ES-I3 (cell line): ENCODE results near the gene APELA.

Experiments
- H3K36me3 ChIP-seq: 2 replicates; pipeline ENCODE4 v1.6.1; 2013; ENCODE audit warnings: mild to moderate bottlenecking, low read length, control low read depth, moderate library complexity; ENCODE audit not compliant: insufficient read depth
- H3K4me1 ChIP-seq: 2 replicates; pipeline ENCODE4 v1.6.1; 2013; ENCODE audit warnings: mild to moderate bottlenecking, control low read depth, low read length; ENCODE audit not compliant: insufficient read depth
- H3K9ac ChIP-seq: 2 replicates; pipeline ENCODE4 v1.6.1; 2013; ENCODE audit warnings: low read depth, mild to moderate bottlenecking, low read length, moderate library complexity
- H3K9me3 ChIP-seq: 2 replicates; pipeline ENCODE4 v1.6.1; 2013; ENCODE audit warnings: mild to moderate bottlenecking, low read length, moderate library complexity; ENCODE audit not compliant: control insufficient read depth, insufficient read depth

APELA gene, protein sequence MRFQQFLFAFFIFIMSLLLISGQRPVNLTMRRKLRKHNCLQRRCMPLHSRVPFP

DNA sequence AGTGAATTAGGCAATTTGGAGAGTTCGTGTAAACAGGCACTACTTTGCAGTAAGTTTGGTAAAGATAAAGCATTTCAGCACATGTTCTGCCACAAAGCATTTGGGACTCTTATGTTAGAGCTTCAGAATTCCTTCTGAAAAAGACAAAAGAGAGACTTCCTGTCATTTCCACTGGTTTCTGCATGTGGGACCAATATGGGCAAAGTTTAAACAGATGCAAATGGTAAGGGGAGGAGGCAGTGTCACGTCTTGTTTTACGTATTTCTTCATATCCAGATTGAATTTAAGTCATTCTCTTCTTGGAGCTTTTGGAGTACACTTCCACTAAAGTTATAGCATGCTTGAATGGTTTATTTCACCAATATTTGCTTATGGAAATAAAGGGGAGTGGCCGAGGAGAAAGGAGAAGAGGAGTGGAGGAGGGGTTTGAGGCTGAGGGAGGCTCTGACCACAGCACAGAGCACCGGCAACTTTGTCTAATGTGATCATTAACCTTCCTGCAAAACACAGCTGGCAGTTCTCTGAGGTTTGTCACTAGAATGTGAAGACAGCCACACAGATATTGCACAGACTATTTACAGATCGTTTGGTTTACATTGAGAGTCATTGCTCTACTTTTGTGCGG lies at the start of gene APELA:
APELA (plus strand) TSS at position 479 of the 625 bp plus-strand sequence. CDS start 154 bp downstream, outside the sequence.
- Histone ChIP-seq H3K36me3 (peaks cover 5% of the 10 kb centered on the region), H3K9ac (peak within 1 kb of the TSS; percentile 84), H3K9me3 (no peaks in the 10 kb centered on the region), H3K4me1 (peaks cover 25% of the 10 kb centered on the region)

DNA sequence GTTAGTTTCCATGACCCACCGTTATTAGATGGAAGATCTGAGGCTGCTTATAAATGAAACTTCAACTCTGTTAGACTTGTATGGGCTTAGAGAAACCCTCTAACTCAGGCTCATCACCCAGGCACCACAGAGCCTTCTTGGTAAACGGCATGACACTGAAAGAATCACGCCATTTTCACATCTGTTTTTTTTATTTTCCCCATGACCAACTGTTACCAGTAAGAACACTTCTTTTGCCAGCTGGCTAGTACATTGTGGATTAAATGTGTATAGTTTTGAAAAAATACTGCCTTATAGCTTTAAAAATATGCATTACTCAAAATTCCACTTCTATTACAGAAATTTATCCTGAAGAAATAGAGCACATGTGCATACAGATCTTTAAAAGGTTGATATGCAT lies 48.0 kb upstream of the APELA start:
- Histone ChIP-seq H3K9me3 (no peaks in the 10 kb centered on the region), H3K36me3 (no peaks in the 10 kb centered on the region), H3K4me1 (peaks cover 8% of the 10 kb centered on the region; the same call in 1 of the 2 replicates), H3K9ac (no peak overlapping the region)

DNA sequence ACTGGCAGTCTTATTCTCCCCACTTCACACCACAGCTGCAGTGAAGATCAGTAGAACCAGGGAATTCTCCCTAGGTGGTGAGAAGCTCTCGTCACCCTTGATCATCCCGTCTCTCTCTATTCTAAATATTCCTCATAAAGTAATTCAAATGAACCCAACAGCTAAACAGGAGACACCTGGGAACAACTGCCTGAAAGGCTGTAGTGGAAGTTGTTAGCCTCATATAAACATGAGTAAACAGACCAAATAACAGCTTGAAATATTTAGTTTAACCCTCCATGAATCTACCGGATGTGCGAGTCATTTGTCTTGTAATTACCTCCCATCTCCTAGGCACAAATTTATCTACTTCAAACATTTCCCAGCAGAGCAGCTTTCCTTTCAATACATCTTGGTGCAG lies 30.4 kb upstream of the APELA start:
- H3K9ac ChIP-seq = no peak overlapping the region
- H3K36me3 ChIP-seq = no peaks in the 10 kb centered on the region
- no peaks in the 10 kb centered on the region for H3K9me3 ChIP-seq
- H3K4me1 ChIP-seq = 0 out of 2 replicates have a peak, but pooled peaks cover 3% of the 10 kb centered on the region

DNA sequence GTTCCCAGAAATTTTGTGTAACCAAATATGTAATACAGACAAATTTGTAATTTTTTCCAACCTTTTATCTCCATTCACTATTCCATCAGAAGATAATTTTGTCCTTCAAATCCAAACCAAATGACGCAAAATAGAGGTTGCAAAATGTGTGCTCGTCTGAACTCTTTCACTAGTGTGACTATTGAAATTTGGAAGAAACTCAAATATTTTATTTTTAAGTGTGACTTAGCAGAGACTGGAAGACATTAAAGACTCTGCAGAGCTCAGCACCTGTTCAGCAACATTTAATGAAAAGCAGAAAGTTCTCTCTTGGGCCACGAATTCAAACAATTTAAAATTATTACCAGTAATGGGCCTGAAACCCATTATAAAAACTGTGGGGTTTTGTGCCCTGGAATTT lies 30.0 kb upstream of the APELA start:
- H3K9me3 ChIP-seq = no peaks in the 10 kb centered on the region
- H3K9ac ChIP-seq = no peak overlapping the region
- H3K36me3 ChIP-seq = no peaks in the 10 kb centered on the region
- H3K4me1 ChIP-seq = 0 out of 2 replicates have a peak, but pooled peaks cover 3% of the 10 kb centered on the region

DNA sequence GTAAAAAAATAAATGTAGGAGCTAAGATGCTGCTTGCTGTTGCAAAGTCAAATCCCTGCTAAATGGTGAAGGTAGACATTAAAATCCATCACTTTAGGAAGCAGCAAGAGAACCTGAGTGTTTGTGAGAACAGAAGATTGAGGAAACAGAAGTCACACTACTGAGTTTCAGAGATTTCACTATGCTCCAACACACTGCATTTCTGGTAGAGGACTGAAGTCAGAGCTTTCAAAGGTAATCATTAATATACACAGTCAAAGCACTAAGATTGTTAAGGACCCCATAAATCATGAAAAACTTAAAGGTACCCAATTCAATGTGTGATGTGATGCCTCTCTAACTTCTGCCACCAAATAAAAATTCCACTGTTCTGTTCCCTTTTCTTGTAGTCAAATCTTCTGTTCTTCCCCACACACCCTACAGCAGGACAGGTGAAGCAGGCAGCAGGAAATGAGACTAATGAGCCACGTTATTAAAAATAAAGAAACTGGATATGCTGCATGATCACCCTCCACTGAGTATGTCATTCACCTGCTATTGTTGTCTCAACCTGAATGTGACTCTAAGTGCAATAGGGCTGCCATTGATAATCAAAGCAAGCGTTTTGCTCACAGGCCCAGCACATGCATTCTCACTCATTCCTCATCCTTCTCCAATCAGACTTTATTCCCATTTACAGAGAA lies 28.9 kb upstream of the APELA start:
- 0 out of 2 replicates have a peak, but pooled peaks cover 3% of the 10 kb centered on the region for H3K4me1 ChIP-seq
- H3K9ac ChIP-seq = no peak overlapping the region
- H3K36me3 ChIP-seq = no peaks in the 10 kb centered on the region
- H3K9me3 ChIP-seq = no peaks in the 10 kb centered on the region

DNA sequence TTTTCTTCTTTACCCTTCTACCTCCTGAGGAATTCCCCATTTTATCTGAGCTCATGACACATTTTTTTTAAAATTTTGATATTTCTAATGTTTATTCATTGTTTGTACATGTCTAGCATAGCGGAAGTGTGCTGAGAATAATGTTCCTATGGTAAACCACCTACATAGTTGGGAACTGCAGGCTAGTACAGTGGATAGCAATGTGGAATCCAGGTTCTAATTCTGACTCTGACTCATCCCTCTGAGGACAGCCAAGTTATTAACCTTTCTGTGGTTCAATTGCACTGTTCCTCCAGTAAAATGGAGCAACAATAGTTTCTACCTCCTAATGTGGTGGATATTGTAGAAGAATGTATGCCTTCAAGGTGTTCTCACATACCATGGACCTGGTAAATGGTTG lies 20.6 kb upstream of the APELA start:
- H3K9ac ChIP-seq = no peak overlapping the region
- H3K36me3 ChIP-seq = no peaks in the 10 kb centered on the region
- no peaks in the 10 kb centered on the region for H3K9me3 ChIP-seq
- no peaks in the 10 kb centered on the region for H3K4me1 ChIP-seq

DNA sequence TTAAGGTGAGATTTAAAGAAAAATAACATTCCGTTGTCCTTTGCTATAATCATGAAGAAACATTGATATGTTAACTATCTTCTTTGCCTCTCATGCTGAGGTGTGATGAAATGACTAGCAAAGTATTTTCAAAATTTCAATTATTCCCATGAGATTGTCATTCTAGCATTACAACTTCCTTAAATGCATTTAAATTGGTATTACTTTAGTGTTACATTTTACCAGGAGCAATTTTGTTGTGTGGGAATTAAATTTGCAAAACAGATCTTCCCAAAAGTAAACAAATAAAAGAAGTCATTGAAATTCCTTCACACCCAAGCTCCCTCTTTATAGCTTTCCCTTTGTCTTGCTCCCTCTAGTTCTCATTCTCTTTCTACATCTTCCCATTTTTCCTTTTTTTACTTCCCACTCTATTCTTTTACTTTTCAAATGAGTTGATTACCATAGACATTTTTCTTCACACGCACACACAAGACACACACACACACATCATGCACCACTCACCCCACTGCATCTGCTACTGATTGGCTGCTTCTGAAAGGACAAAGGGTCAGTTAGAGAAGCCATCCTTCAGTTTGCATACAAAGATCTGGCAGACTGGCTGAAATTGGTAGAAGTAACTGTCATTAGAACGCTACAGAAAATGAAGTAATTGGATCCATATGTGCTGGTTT lies 10.0 kb upstream of the APELA start:
- Histone ChIP-seq H3K4me1 (peaks cover 9% of the 10 kb centered on the region; the same call in 1 of the 2 replicates), H3K9ac (no peak overlapping the region), H3K9me3 (peaks cover 3% of the 10 kb centered on the region; the same call in 1 of the 2 replicates), H3K36me3 (no peaks in the 10 kb centered on the region)

DNA sequence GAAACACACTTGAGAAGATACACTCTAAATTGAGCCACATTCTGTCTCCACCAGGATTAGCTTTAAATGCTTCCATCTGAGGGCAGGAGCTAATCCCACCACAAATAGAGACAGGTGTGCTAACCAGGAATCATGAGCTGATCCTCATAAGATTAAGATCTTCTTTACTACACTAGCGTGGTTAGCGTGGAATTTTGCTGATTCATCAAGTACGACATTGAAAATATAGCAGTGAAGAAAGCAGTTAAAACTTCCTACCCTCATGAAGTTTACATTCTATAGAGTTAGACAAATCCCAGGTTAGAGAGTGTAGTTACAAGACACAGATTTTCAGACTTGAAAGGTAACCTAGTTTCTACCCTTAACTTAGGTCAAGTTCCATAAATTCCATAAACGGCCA lies 5.3 kb upstream of the APELA start:
- Histone ChIP-seq H3K9ac (no peak overlapping the region), H3K9me3 (peaks cover 3% of the 10 kb centered on the region; the same call in 1 of the 2 replicates), H3K36me3 (no peaks in the 10 kb centered on the region), H3K4me1 (peaks cover 18% of the 10 kb centered on the region; the same call in 1 of the 2 replicates)

DNA sequence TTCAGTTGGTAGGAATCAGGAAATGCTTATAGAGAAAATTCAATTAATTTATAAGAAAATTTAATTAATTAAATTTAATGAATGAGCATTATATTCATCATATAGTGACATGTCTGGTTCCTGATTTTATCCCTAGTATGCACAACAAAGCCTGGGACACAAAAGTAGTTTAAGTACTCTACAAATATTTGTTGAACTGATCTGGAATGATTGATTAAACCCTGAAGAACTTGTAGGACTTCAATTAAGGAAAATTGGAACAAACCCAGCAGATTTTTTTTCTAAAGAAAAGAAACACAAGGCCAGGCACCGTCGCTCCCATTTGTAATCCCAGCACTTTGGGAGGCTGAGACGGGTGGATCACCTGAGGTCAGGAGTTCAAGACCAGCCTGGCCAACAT lies 4.5 kb upstream of the APELA start:
- H3K9ac ChIP-seq = no peak overlapping the region
- no peaks in the 10 kb centered on the region for H3K36me3 ChIP-seq
- peaks cover 3% of the 10 kb centered on the region; the same call in 1 of the 2 replicates for H3K9me3 ChIP-seq
- H3K4me1 ChIP-seq = peaks cover 18% of the 10 kb centered on the region; the same call in 1 of the 2 replicates

DNA sequence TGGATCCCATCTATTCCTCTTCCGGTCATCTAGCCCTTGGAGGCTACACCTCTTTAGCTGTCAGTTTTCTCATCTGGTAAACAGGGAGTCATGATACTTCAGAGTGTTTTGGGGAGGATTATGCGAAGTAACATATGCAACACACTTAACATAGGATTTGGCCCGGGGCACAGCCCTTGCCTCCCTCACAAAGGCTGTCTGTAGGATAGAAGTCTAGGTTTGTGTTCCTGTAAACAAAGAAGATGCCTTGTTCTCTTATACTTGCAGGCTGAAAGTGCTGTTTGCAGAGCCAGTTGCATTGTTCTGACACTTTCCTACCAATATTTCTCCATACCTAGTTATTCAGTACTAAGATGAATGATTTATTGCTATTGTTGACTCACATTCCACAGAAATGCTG lies 2.2 kb upstream of the APELA start:
- Histone ChIP-seq H3K9me3 (no peaks in the 10 kb centered on the region), H3K4me1 (peaks cover 18% of the 10 kb centered on the region), H3K9ac (no peak overlapping the region), H3K36me3 (peaks cover 5% of the 10 kb centered on the region; the same call in 1 of the 2 replicates)

DNA sequence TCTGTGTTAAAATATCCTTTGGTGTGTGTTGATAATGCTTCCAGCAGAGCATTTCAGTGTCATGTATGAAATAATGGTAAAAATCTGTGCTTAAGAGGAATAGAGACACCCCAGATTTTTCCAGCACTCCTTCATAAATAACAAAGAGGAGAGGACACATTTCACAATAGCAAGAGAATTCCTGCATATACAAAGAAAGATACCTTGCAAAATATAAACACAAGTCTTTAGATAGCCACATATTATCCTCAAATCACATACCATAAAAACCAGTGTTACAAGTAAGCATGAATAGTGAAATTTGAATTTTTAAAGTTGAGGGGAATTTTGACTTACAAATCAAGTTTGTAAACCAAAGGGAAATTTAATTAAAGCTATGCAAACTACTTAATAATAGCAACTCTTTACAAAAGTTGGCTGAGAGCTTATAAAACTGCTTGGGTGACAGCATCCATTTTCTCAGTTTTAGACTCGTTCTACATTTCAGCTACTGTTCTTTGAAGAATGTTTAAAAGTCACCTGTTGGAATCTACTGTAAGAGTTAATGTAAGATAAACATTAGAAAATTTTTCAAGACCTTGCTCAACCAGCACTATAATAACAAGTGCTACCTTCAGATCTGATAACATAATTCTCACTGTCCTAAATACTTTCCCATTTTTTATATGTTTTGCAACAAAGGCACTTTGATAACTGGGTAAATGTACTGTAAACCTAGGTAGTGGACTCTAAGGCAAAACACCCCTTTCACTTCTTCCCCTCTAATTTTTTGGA lies 3.7 kb downstream of the APELA start:
- H3K36me3 ChIP-seq = peaks cover 16% of the 10 kb centered on the region
- peaks cover 16% of the 10 kb centered on the region for H3K4me1 ChIP-seq
- no peaks in the 10 kb centered on the region for H3K9me3 ChIP-seq
- peak overlapping the region; percentile 84; the same call in 1 of the 2 replicates for H3K9ac ChIP-seq

DNA sequence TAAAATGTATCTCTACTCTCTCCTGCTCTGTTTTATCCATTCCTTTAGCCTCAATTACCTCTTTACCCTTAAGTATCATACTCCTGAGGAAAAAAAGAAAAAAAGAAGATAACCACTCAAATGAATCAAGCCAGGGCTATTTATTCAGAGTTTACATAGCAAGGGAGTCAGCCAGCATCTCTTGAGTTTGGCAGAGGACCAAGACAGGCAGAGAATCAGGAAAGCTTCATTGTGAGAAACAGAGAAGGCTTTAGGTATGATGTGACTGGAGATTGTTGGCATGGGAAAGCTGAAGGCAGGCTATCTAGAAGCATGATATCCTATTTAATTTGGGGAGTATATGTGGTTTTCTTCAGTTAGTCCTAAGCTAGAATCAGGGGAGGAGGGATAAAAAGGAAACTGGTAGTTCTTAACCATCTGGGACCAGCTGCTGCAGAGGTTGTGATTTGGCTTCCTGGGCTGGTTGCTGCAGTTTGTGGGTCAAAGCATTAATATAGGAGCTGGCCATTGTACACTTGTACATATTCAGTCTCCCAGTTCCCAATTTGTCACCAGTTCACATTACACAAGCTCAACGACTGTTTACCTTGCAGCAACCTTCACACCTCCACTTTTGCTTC lies 11.2 kb downstream of the APELA start:
- Histone ChIP-seq H3K9ac (no peak overlapping the region), H3K4me1 (peaks cover 3% of the 10 kb centered on the region; the same call in 1 of the 2 replicates), H3K36me3 (peaks cover 11% of the 10 kb centered on the region), H3K9me3 (no peaks in the 10 kb centered on the region)

DNA sequence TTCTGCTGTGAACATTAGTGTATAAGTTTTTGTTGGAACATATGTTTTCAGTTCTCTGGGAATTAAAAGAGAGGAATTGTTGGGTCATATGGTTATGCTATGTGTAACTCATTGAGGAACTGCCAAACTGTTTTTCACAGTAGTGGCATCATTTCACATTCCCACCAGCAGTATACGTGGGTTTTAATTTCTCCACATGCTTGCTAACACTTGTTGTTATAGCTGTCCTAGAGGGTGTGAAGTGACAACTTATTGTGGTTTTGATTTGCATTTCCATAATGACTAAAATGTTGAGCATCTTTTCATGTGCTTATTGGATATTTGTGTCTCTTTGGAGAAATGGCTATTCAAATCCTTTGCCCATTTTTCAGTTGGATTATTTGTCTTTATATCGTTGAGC lies 13.7 kb downstream of the APELA start:
- Histone ChIP-seq H3K4me1 (no peaks in the 10 kb centered on the region; the same call in 1 of the 2 replicates), H3K36me3 (0 out of 2 replicates have a peak, but pooled peaks cover 3% of the 10 kb centered on the region), H3K9ac (no peak overlapping the region), H3K9me3 (no peaks in the 10 kb centered on the region)
